B cell (primary cell): ENCODE data around the gene TSPAN17. TPM values are rescaled to one million over a fixed set of nuclear protein-coding genes. Genes with fewer than 3 reads are reported as not detected.

Experiments
- ATAC-seq: fragments of 200-7000 bp; cut with Tn5 transposase; one replicate; pipeline ENCODE4 v1.10.0; 2021; ENCODE audit warnings: low read depth, mild to moderate bottlenecking, moderate number of reproducible peaks, moderate library complexity
- CTCF ChIA-PET: fragments of 350-600 bp; sonication (Branson Sonifier 250); formaldehyde crosslinking; loops from one replicate; lab custom pipeline; 2021; ENCODE audit warnings: antibody characterized with exemption, inconsistent platforms; lab: Charles Lee
- POLR2A ChIA-PET: fragments of 350-600 bp; sonication (Branson Sonifier 250); formaldehyde crosslinking; loops from one replicate; lab custom pipeline; 2021; ENCODE audit warnings: antibody characterized with exemption; lab: Charles Lee
- DNase-seq: peaks from one replicate; pipeline ENCODE4 v3.0.0; 2013
- H2AFZ ChIP-seq: 2 replicates; pipeline ENCODE4 v1.6.1; 2012; ENCODE audit warnings: mild to moderate bottlenecking, low read depth, low read length; ENCODE audit not compliant: insufficient read depth, poor library complexity, severe bottlenecking
- H3K27ac ChIP-seq, 2 donors: 1 replicate in 1 of 2; 2 replicates in 1 of 2; pipeline ENCODE4 v1.5.1; 2012 to 2013; ENCODE audit warnings: low read length in 2 of 2, mild to moderate bottlenecking in 2 of 2, moderate library complexity in 1 of 2
- H3K27me3 ChIP-seq, 4 experiments: fragments of 200-600 bp in 1 of 4; sonication (generic) in 1 of 4; replicated peaks in 1 of 4; 1 replicate in 2 of 4; 2 replicates in 2 of 4; pipeline versions ENCODE4 v1.6.1 to v1.7.0; 2013 to 2016; ENCODE audit warnings: low read length in 3 of 4, mild to moderate bottlenecking in 2 of 4, mixed read lengths in 1 of 4, moderate library complexity in 1 of 4; ENCODE audit not compliant: insufficient read depth in 4 of 4, control insufficient read depth in 3 of 4; ENCODE audit errors: control extremely low read depth in 1 of 4
- H3K36me3 ChIP-seq, 2 experiments: replicated peaks in 1 of 2; 1 replicate in 1 of 2; 2 replicates in 1 of 2; pipeline versions ENCODE4 v1.6.1 to v1.7.1; 2013; ENCODE audit warnings: low read length in 1 of 2; ENCODE audit not compliant: insufficient read depth in 2 of 2, control insufficient read depth in 1 of 2; ENCODE audit errors: control extremely low read depth in 1 of 2, extremely low read depth in 1 of 2
- H3K4me1 ChIP-seq, 2 donors: fragments of 200-600 bp in 1 of 2; sonication (generic) in 1 of 2; 1 replicate in 1 of 2; 2 replicates in 1 of 2; pipeline versions ENCODE4 v1.5.1 to v1.6.1; 2013 to 2017; ENCODE audit warnings: low read length in 2 of 2; ENCODE audit not compliant: control insufficient read depth in 2 of 2, insufficient read depth in 2 of 2
- H3K4me2 ChIP-seq: replicated peaks from 2 replicates; pipeline ENCODE3; 2012; ENCODE audit warnings: mild to moderate bottlenecking, low read depth, low read length; ENCODE audit not compliant: poor library complexity, severe bottlenecking
- H3K4me3 ChIP-seq, 5 experiments: fragments of 200-600 bp in 1 of 5; sonication (generic) in 1 of 5; 1 replicate in 3 of 5; 2 replicates in 2 of 5; pipeline versions ENCODE4 v1.5.1 to v1.7.0; 2011 to 2016; ENCODE audit warnings: low read length in 4 of 5, mild to moderate bottlenecking in 4 of 5, low read depth in 2 of 5, control low read depth in 1 of 5, moderate library complexity in 1 of 5; ENCODE audit not compliant: insufficient read depth in 1 of 5; ENCODE audit errors: control extremely low read depth in 1 of 5, extremely low read depth in 1 of 5
- H3K79me2 ChIP-seq: fragments of 200-600 bp; sonication (generic); one replicate; pipeline ENCODE4 v1.6.0; 2016; ENCODE audit warnings: low read length; ENCODE audit not compliant: control insufficient read depth, insufficient read depth
- H3K9ac ChIP-seq: fragments of 200-600 bp; sonication (generic); 2 replicates; pipeline ENCODE4 v1.6.1; 2017; ENCODE audit warnings: mild to moderate bottlenecking, low read length, moderate library complexity
- H3K9me3 ChIP-seq, 3 donors: one replicate each; pipeline versions ENCODE4 v1.6.1 to v1.7.1; 2013; ENCODE audit warnings: low read length in 2 of 3; ENCODE audit not compliant: control insufficient read depth in 2 of 3, insufficient read depth in 1 of 3; ENCODE audit errors: control extremely low read depth in 1 of 3
- H4K20me1 ChIP-seq: 2 replicates; pipeline ENCODE4 v1.6.0; 2012; ENCODE audit warnings: mild to moderate bottlenecking, low read length; ENCODE audit not compliant: insufficient read depth, control insufficient read depth, poor library complexity, severe bottlenecking
- H3K27ac Mint-ChIP-seq: one replicate; pipeline ENCODE4 v1.8.0; 2021; ENCODE audit warnings: mixed read lengths
- H3K27me3 Mint-ChIP-seq: one replicate; pipeline ENCODE4 v1.8.0; 2021; ENCODE audit warnings: mixed read lengths
- H3K4me1 Mint-ChIP-seq: one replicate; pipeline ENCODE4 v1.8.0; 2021; ENCODE audit warnings: mixed read lengths
- H3K4me3 Mint-ChIP-seq: one replicate; pipeline ENCODE4 v1.8.0; 2021; ENCODE audit warnings: mixed read lengths
- H3K9me3 Mint-ChIP-seq: one replicate; pipeline ENCODE4 v1.8.0; 2022; ENCODE audit warnings: mixed read lengths; ENCODE audit not compliant: insufficient read depth
- CTCF ChIP-seq: fragments of 200-600 bp; IDR thresholded peaks from one replicate; pipeline ENCODE4 v1.8.0; 2022; ENCODE audit warnings: antibody characterized with exemption, mild to moderate bottlenecking
- EZH2 ChIP-seq: IDR thresholded peaks from 2 replicates; pipeline ENCODE4 v1.6.1; 2012; ENCODE audit warnings: borderline replicate concordance, low read depth, mild to moderate bottlenecking, moderate library complexity, low read length; ENCODE audit not compliant: insufficient read depth, poor library complexity, severe bottlenecking
- WGBS: methylation state at CpG from one replicate; pipeline ENCODE4 v1.1.5; 2013; ENCODE audit warnings: missing lambda C conversion rate; ENCODE audit not compliant: insufficient coverage; 5-methylcytosine and 5-hydroxymethylcytosine counted together
- intact Hi-C: fragments of 100-400 bp; cut with micrococcal nuclease; formaldehyde crosslinking; loops from one replicate; pipeline ENCODE4 v1.10.0; 2022
- polyA plus RNA-seq: library from polyadenylated mRNA; depleted of rRNA; stranded (reverse); fragments of >200 nt; gene quantifications from 2 replicates; pipeline ENCODE4 v1.2.3, GENCODE V29; 2012
- total RNA-seq, 2 donors: library from RNA; stranded (reverse); fragments of 120-200 nt in 1 of 2; gene quantifications; 1 replicate in 1 of 2; 2 replicates in 1 of 2; pipeline versions ENCODE4 v1.2.3 to v1.2.4, GENCODE V29; 2013 to 2022

Gene TSPAN17
- total and polyA plus RNA-seq, 2 donors (not counting 1 experiment from before 2014, with no cell fraction given) = 20.5 to 21.0 TPM

- intact Hi-C loops = no loop called here
- ATAC-seq (peak; percentile 91), DNase-seq (peak; percentile 74)
- Histone ChIP-seq H3K36me3 (no peaks in the 10 kb centered on the region), H3K9me3 (peaks cover 0 to 32% (median 0%) of the 10 kb centered on the region in 3 donors), H3K27ac (no peak overlapping the region), H4K20me1 (no peaks in the 10 kb centered on the region), H2AFZ (no peak overlapping the region), H3K4me1 (peaks cover 24 to 29% of the 10 kb centered on the region in 2 donors), H3K27me3 (peaks cover 0 to 62% (median 35%) of the 10 kb centered on the region in 4 experiments), H3K4me3 (peak overlapping the region in 2 of 5 experiments; percentile 5 to 33), H3K9ac (peak overlapping the region; percentile 26), H3K4me2 (peak overlapping the region; percentile 67), H3K79me2 (no peaks in the 10 kb centered on the region)
- Mint-ChIP-seq H3K4me1 (peaks cover 18% of the 10 kb centered on the region), H3K27me3 (peaks cover 66% of the 10 kb centered on the region), H3K9me3 (no peaks in the 10 kb centered on the region), H3K4me3 (peak overlapping the region; percentile 65), H3K27ac (no peak overlapping the region)
- POLR2A ChIA-PET = no interaction called here
- CTCF ChIA-PET = no interaction called here
- 9% methylated on average over 26 of the region's 31 CpGs for WGBS
- TF ChIP-seq EZH2 (peak; percentile 5), CTCF (no peak)
Observed at GRCh38 chr5:176619203-176619568, 28.1 kb upstream of the TSPAN17 start.

GRCh38 chr5:176619569-176620332 is 27.5 kb upstream of the TSPAN17 start:
- TF ChIP-seq EZH2 (no peak), CTCF (no peak)
- H2AFZ ChIP-seq = peak overlapping the region; percentile 55

More at GRCh38 chr5:176619569-176620332, 27.5 kb upstream of the TSPAN17 start:
- H3K27me3 Mint-ChIP-seq = peaks cover 65% of the 10 kb centered on the region
- no peak overlapping the region for H3K27ac Mint-ChIP-seq
- Histone ChIP-seq H3K36me3 (no peaks in the 10 kb centered on the region), H3K4me2 (peak overlapping the region; percentile 67), H3K4me1 (peaks cover 24 to 29% of the 10 kb centered on the region in 2 donors), H3K9ac (peak overlapping the region; percentile 12), H3K9me3 (peaks cover 0 to 32% (median 0%) of the 10 kb centered on the region in 3 donors), H3K79me2 (no peaks in the 10 kb centered on the region), H3K27me3 (peaks cover 0 to 62% (median 35%) of the 10 kb centered on the region in 4 experiments), H3K4me3 (peak overlapping the region in 1 of 5 experiments; percentile 33), H3K27ac (no peak overlapping the region), H4K20me1 (no peaks in the 10 kb centered on the region)
- intact Hi-C loops = no loop called here
- peaks cover 18% of the 10 kb centered on the region for H3K4me1 Mint-ChIP-seq
- peak overlapping the region; percentile 78 for H3K4me3 Mint-ChIP-seq
- ChIA-PET POLR2A (no interaction called here), CTCF (no interaction called here)
- DNase-seq = no peak
- 26% methylated on average over 44 of the region's 59 CpGs for WGBS
- ATAC-seq = no peak
- no peaks in the 10 kb centered on the region for H3K9me3 Mint-ChIP-seq
